Subcutaneous abdominal adipose tissue (tissue), 5 donors: ENCODE measurements around the gene STAT4.

Source experiments
- H3K27ac ChIP-seq: one replicate; pipeline ENCODE4 v1.7.0; 2013; ENCODE audit warnings: low read depth, mild to moderate bottlenecking, inconsistent platforms, low read length, moderate library complexity
- H3K27me3 ChIP-seq, 5 donors: one replicate each; pipeline ENCODE4 v1.7.0; 2013; ENCODE audit warnings: low read length in 5 of 5, inconsistent platforms in 1 of 5; ENCODE audit not compliant: control insufficient read depth in 5 of 5, insufficient read depth in 4 of 5
- H3K36me3 ChIP-seq, 5 donors: one replicate each; pipeline ENCODE4 v1.7.0; 2013; ENCODE audit warnings: low read length in 5 of 5; ENCODE audit not compliant: control insufficient read depth in 5 of 5, insufficient read depth in 5 of 5
- H3K4me1 ChIP-seq, 5 donors: one replicate each; pipeline ENCODE4 v1.7.0; 2013; ENCODE audit warnings: low read length in 5 of 5, mild to moderate bottlenecking in 3 of 5, moderate library complexity in 1 of 5; ENCODE audit not compliant: control insufficient read depth in 5 of 5, insufficient read depth in 5 of 5
- H3K4me3 ChIP-seq, 5 donors: one replicate each; pipeline ENCODE4 v1.7.0; 2013; ENCODE audit warnings: low read length in 5 of 5, low read depth in 1 of 5
- H3K9ac ChIP-seq, 5 donors: one replicate each; pipeline ENCODE4 v1.7.0; 2013; ENCODE audit warnings: low read length in 5 of 5, mild to moderate bottlenecking in 4 of 5, moderate library complexity in 3 of 5
- H3K9me3 ChIP-seq, 5 donors: one replicate each; pipeline ENCODE4 v1.7.0; 2013; ENCODE audit warnings: low read length in 5 of 5; ENCODE audit not compliant: control insufficient read depth in 5 of 5
- donor health status: healthy.
- donor health status: healthy.
- donor health status: healthy.
- donor health status: healthy.
- donor health status: healthy.

STAT4 gene

DNA sequence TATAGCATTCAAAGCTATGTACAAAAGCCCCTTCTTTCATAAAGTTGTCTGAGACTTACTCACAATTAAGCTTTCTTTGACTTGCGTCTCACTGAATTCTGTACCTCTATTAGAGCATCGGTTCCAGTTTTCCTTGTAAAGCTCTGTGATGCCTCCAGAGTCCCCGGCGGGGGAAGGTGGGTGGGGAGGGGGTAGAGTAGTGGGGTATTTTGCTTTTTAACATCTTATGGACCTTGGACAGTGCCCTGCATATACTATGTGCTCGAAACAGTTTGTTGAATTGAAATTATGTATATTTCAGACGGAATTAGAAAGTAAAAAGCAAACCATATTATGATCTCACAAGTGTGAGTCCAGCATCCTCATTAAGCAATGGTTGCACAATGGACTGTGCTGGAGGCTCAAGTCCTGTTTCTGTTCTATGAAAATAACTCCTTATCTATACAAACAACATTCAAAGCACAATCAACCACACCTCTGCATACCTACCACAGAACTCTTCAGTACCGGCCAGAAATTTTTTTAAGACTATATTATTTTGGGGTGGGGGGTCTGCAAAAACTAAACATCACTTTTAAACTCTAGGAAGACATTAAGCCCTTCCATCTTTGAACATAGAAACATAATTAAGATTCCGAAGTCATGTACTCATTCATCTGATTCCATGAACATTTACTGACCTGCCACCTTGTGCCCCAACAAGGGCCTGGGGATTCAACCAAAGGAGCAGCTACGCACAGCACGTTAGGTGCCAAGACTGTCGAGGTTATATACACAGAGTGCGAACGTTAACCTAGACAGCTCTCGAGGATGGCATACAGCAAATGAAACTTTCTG lies 137.7 kb downstream of the STAT4 start:
- Histone ChIP-seq H3K36me3 (peaks cover 9 to 28% (median 20%) of the 10 kb centered on the region in 5 donors), H3K4me3 (peak overlapping the region; percentile 98 to 100 (median 99)), H3K4me1 (peaks cover 0 to 40% (median 39%) of the 10 kb centered on the region in 5 donors), H3K27ac (peak overlapping the region; percentile 92), H3K9ac (peak overlapping the region; percentile 57 to 98 (median 96)), H3K9me3 (no peaks in the 10 kb centered on the region), H3K27me3 (no peaks in the 10 kb centered on the region)

DNA sequence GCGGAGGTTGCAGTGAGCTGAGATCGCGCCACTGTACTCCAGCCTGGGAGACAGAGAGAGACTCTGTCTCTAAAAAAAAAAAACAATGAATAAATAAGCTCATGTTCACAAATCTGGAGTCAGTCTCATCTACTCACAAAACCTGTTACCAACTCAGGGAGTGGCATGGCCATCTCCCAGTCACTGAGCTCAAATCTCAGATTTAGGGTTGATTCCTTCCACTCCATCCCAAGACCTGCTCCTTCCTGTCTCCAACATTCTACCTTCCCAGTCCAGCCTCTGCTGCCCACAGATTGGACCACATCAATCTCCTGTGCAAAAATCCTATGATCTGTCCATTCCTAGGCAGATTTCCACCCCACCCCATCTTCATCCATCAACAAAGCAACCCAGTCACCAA lies 138.4 kb downstream of the STAT4 start:
- no peak overlapping the region for H3K27ac ChIP-seq
- H3K27me3 ChIP-seq = no peaks in the 10 kb centered on the region
- H3K36me3 ChIP-seq = peaks cover 10 to 34% (median 26%) of the 10 kb centered on the region in 5 donors
- peak overlapping the region in 1 of 5 donors; percentile 94 for H3K9ac ChIP-seq
- peak overlapping the region; percentile 98 to 100 (median 99) for H3K4me3 ChIP-seq
- no peaks in the 10 kb centered on the region for H3K9me3 ChIP-seq
- peaks cover 0 to 40% (median 39%) of the 10 kb centered on the region in 5 donors for H3K4me1 ChIP-seq

DNA sequence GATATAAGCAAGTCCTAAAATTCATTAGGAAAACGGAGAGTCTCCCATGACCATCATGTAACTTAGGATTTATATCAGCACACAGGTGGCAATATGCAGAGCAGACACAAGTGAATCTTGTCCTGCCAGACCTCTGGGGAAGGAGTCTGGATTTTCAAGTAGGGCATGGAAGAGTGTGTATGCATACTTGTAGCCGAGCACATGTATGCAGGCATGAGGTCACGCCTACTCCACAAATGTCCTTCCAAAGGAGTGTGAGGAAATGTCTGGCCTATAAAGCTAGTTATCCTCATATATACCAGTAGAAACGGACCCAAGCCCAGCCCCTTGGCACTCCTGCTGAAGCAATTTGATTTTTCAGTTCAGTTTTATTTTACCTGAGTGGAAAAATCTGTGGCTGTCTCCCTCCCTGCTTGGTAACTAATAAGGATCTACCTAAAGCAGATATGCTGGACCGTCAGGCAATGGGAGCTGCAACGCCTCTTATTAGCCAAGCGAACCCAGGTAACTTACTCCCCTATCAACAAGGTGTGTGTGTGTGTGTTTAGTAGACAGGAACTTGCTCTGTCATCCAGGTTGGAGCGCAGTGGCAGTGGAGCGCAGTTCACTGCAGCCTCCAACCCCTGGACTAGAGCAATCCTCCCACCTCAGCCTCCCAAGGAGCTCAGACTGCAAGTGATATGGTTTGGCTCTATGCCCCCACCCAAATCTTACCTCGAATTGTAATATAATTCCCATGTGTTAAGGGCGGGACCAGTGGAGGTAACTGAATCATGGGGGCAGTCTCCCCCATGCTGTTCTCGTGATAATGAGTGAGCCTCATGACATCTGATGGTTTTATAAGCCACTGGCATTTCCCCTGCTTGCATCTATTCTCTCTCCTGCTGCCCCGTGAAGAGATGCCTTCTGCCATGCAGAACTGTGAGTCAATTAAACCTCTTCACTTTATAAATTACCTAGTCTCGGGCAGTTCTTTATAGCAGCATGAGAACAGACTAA lies 139.6 kb downstream of the STAT4 start:
- no peak overlapping the region for H3K9ac ChIP-seq
- H3K4me1 ChIP-seq = peaks cover 0 to 40% (median 39%) of the 10 kb centered on the region in 5 donors
- no peaks in the 10 kb centered on the region for H3K9me3 ChIP-seq
- no peaks in the 10 kb centered on the region for H3K27me3 ChIP-seq
- H3K4me3 ChIP-seq = peak overlapping the region in 2 of 5 donors; percentile 4 to 21
- no peak overlapping the region for H3K27ac ChIP-seq
- H3K36me3 ChIP-seq = peaks cover 22 to 45% (median 38%) of the 10 kb centered on the region in 5 donors

DNA sequence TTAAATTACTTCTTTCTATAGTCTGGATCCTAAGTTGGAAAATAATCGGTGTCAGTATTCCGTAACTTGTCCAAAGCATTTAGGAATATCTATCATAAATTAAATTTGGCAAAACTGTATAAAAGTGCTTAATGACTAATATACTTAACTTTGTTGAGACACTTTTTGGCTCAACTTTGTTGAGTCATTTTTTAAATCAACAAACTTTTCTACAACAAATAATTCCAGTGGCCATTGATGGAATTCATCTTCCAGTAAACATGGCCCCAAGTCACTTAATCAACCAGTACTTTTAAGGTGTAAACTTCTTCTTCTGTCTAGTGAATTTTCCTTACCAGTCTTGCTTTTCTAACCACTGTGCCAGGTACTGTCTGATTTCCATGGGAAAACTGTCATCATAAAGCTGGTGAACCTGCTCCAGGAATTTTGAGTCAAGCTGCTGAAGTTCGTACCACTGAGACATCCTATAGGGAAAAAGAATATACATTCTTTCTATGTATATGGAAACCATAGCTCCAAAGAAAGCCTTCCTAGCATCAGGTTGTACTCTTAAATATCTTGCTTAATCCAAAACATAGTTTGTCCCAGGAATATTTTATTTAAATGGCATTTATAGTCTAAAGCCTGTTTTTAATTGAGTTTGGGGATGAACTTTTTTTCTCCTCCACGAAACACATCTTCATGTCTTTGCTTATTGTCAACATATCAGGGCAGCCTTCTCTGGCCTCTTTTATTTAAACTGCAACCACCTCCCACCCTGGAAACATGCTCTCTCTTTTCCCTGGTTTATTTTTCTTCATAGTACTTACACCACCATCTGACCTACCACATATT lies 141.0 kb downstream of the STAT4 start:
- Histone ChIP-seq H3K4me1 (peaks cover 0 to 36% (median 34%) of the 10 kb centered on the region in 5 donors), H3K36me3 (peaks cover 36 to 59% (median 52%) of the 10 kb centered on the region in 5 donors), H3K4me3 (no peak overlapping the region), H3K27ac (no peak overlapping the region), H3K27me3 (no peaks in the 10 kb centered on the region), H3K9me3 (no peaks in the 10 kb centered on the region), H3K9ac (no peak overlapping the region)

DNA sequence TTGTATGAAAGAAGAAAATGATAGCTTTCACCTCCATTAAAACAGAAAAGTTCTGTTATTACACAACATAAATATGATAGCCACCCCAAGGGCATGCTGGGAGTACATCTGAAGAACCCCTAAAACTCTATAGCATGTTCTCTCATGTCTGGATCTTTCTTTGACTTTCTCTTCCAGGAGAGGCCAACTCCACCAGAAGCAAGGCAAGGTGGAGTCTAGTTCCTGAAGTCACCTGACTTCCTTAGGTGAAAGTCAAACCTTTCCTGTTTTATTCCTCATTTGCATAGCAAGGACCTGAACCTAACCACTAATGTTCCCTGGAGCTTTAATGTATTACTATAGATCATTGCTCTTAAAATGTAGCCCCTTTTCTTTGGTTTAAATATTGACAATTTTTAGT lies 142.5 kb downstream of the STAT4 start:
- Histone ChIP-seq H3K36me3 (peaks cover 50 to 74% (median 67%) of the 10 kb centered on the region in 5 donors), H3K9ac (no peak overlapping the region), H3K27me3 (no peaks in the 10 kb centered on the region), H3K4me1 (peaks cover 0 to 29% (median 25%) of the 10 kb centered on the region in 5 donors), H3K4me3 (no peak overlapping the region), H3K9me3 (no peaks in the 10 kb centered on the region), H3K27ac (no peak overlapping the region)

DNA sequence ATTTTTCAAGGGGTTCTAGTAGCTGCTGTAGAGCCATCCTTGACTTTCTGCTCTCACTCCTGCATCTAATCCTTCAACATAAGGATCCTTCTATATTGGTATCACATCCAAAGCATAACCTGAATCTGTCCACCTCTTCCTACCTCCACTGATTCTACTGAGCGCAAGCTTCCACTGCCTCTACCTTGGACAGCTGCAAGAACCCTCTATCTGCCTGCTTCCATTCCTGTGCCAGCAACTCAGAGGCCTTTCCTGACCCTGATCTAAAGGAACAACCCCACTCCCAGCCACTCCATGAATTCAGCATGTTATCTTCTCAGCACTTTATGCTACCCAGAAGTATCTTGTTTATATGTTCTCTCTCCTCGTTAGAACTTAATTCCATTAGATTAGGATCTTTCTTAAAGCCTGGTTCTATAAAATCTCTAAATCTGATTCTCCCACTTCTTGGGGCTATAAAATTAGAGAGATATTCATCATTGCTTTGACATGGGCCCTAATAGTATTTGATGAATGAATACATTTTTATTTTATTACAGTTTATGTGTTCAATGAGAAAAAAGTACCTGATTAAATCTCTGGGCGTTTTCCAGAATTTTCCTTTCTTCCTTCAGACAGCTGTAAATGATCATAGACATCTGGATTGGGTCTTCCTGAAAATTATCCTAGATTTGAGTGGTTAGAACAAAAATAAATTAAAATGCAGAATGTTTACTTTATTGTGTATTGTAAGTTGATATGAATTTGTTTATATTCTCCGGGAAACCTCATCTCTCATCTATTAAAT lies 143.6 kb downstream of the STAT4 start:
- H3K27me3 ChIP-seq = no peaks in the 10 kb centered on the region
- H3K27ac ChIP-seq = no peak overlapping the region
- no peak overlapping the region for H3K4me3 ChIP-seq
- H3K9ac ChIP-seq = no peak overlapping the region
- H3K9me3 ChIP-seq = no peaks in the 10 kb centered on the region
- H3K4me1 ChIP-seq = peaks cover 0 to 18% (median 14%) of the 10 kb centered on the region in 5 donors
- peaks cover 61 to 85% (median 76%) of the 10 kb centered on the region in 5 donors for H3K36me3 ChIP-seq

DNA sequence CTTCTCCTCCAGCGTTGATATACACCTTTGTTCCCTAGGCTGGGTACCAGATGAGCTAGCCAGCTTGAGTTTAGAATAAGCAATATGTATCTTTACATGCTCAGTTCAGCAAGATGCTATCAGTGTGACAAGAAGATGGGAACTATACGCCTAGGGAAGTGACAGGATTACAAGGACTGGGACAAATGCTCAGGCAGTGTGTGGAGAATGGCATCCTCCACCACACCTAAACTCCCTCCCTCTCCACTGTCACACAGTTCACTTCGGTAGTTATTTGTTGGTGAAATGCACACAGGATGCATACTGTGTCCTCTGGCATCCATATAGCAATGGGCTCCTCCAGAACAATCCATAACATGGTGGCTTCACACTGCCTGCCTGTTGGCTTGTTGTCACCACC lies 144.5 kb downstream of the STAT4 start:
- Histone ChIP-seq H3K27me3 (no peaks in the 10 kb centered on the region), H3K4me3 (no peak overlapping the region), H3K27ac (no peak overlapping the region), H3K36me3 (peaks cover 68 to 93% (median 83%) of the 10 kb centered on the region in 5 donors), H3K4me1 (peaks cover 0 to 9% (median 6%) of the 10 kb centered on the region in 5 donors), H3K9ac (no peak overlapping the region), H3K9me3 (no peaks in the 10 kb centered on the region)

DNA sequence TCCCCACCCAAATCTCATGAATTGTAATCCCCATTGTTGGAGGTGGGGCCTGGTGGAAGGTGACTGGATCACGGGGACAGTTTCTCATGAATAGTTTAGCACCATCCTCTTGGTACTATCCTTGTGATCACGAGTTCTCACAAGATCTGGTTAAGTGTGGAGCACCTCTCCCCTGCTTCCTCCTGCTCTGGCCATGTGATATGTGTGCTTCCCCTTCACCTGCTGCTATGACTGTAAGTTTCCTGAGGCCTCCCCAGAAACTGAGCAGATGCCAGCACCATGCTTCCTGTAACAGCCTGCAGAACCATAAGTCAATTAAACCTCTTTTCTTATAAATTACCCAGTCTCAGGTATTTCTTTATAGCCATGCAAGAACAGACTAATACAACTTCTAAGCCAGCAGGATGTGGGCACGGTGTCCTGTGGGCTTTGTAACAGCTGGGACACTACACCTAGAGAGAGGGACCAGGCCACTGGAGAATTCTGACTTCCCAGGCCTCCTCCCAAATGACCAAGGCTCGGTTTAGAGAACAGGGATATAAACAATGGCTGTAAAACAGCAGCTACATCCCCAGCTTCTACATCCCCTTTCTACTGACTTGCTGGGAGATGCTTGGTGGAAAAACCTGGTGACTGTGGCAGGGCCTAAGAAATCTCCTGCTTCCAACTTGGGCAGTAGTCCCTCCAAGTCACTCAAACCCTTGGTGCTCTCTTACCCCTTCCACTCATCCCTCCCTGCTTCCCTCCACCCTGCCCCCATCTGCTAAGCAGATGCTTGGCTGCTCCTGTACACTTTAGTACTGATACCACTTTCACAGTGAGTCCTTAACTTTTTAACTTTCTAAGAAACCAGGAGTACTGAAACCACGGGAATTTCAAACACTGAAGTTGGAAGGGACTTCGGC lies 147.1 kb downstream of the STAT4 start:
- H3K4me3 ChIP-seq = no peak overlapping the region
- peaks cover 79 to 99% (median 87%) of the 10 kb centered on the region in 5 donors for H3K36me3 ChIP-seq
- no peak overlapping the region for H3K27ac ChIP-seq
- no peaks in the 10 kb centered on the region for H3K27me3 ChIP-seq
- no peaks in the 10 kb centered on the region for H3K9me3 ChIP-seq
- peaks cover 0 to 7% (median 0%) of the 10 kb centered on the region in 5 donors for H3K4me1 ChIP-seq
- no peak overlapping the region for H3K9ac ChIP-seq
